NCI-H1694 (cell line): ENCODE data around the gene HTR7.

Experiments used
- DNase-seq: peaks from one replicate; lab custom pipeline; 2025; lab: John Stamatoyannopoulos, UW

Gene HTR7

DNA sequence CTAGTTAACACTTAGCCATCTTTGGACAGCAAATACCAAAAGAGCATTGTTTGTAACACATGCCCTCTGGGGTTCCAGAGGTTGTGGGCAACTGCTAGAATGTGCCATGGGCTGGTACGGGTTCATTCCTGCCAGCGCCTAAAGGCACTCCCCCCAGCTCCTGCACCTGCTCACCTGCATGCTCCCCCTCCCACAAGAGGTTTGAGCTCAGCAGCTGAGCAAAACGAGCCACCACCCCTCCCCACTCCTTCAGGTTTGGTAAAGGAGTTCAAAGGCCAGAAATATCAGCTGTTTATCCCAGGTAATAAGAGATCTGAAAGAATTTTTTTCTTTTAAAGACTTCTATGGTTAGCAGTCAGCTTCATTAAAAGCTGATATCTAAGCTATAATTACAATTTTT, 53.5 kb downstream of the HTR7 start:
- DNase-seq: no peak

DNA sequence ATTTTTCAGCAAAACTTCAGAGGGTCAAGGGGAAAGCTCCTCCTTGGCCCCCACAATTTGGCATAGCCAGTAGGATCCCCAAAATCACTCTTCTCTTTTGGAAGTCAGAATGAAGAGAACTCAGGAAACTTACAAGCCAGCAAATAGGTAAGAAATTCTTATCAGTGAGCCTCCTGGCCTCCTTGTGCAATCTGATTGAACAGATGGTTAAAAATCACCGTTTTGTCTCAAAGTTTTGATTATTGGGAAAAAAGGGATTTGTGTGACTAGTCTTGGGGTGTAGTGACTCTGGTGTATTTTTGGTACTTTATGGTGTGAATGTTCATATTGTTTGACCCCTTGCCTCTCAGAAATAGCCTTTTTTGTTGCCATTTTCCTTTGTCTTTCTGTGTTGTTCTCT, 56.2 kb downstream of the HTR7 start:
- DNase-seq: no peak

DNA sequence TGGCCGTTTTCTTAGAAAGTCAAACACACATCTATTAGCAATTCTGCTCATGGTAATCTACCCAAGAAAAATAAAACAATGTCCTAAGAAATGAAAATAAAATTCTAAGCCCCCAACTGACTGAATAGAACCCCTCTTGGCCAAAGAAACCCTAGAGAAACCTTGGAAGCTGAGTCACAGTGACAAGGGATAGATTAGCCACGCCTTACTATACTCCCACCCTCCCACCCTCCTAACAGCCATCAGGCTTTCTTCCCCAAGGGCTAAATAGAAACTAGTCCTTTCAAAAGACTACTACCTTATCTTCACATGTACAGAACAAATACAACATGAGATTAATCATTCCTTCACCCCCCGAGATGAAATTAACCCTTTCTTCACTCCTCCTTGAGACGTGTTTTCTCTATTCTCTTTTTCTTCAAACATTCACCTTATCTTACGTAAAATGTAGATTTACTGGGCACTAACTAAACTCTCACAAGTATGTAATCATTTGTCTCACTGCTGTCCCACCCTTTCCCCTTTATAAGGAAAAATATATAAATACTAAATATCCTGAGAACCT, 57.5 kb downstream of the HTR7 start:
- no peak for DNase-seq

DNA sequence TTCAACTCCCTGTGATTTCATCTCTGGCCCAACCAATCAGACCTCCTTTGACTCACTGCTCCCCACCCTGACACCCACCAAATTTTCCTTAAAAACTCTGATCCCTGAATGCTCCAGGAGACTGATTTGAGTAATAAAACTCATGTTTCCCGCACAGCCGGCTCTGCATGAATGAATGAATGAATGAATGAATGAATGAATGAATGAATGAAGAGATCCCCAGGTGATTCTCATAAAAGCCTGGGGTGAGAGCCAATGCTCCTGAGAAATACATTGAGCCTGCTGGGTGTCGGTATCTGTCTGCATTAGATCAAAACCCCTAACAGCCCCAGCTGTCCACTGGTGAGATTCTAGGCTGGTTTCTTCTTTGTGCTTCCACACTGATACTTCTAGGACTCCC, 58.7 kb downstream of the HTR7 start:
- DNase-seq: no peak

DNA sequence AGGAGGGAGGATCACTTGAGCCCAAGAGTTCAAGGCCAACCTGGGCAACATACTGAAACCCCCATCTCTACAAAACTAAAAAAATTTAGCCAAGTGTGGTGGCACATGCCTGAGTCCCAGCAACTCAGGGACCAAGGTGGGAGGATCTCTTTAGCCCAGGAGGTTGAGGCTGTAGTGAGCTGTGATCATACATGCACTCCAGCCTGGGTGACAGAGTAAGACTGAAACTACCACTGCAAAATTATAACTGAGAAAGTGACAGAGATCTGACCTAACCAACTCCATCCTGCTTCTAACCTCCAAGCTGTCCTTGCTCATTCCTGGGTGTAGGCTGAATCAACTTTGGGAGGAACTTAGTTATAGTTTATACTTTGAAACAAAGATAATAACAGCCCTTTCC, 59.4 kb downstream of the HTR7 start:
- DNase-seq: no peak

DNA sequence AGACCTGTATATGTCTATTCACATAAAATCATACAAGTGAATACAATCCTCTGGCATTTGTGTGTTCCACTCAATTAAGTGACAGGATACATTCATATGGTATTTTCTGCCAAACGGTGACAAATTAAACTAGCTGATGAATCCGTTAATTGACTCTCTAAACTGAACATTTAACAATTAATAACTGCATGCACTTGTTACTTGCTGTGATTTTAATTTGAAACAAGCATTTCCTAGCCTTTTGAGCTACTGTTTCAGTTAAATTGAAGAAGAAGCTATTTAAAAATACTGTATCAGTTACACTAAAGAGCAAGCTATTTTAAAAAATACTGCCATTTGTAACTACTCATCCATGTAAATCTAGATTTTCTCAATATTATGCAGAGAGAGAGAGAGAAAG, 67.4 kb downstream of the HTR7 start:
- DNase-seq: no peak

DNA sequence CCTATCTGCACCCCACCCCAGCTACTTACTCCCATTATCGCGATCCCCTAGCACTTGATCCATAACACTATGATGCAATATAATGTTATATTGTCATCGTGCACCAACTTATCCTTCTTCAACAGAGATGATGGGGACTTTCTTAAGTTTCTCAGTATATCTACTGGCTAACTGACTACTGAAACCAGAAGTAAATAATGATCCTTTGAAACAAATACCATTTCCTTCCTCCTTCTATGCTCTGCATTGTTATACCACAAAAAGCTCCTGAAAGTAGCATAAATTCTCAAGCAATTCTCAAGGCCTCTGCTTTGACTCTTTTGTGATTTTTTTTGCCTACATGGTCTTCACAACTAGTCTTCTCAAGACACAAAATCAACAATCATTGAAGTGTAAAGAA, 68.9 kb downstream of the HTR7 start:
- DNase-seq: no peak

DNA sequence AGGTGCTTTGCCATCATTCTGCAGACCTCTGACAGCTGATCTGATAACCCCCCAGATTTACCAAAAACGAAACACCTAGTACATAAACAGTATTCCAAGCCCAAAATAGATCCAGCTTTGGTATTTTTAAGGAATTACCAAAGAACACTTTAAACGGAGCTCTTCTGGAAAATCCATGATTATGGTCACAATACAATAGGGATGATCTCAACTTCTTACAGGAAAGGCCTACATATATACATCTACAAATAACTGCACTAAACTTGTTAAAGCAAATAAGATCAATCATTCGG, 69.7 kb downstream of the HTR7 start:
- DNase-seq: no peak

DNA sequence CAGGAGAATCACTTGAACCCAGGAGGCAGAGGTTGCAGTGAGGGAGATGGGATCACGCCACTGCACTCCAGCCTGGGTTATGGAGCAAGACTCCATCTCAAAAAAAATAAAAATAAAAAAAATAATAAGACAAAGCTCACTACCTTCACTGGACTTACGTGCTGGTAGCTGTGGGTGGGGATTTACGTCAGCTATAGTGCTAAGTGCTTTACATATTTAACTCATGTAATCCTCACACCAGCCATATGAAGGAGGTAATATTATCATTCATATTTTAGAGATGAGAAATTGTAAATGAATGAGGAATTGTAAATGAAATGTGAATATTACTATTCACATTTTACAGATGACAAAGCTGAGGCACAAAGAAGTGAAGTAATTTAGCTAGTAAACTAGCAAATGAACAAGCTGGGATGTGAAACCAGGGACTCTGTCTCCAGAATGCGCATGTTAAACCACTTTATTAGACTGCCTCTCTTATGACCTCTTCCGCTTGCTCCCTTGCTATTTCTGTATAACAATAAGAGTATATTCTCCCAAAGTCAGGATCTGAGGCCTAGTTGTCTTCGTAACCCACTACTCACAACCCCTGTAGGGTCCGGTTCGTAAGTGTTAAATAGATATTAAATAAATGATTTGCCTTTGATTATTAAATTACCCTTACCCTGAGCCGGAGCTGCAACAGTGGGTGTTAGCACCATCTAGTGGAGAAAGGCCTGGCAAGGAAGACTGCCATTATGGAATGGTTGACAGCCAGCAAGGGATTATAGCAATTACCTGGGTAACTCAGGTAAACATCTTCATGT, 70.2 kb downstream of the HTR7 start:
- DNase-seq: peak; percentile 26

DNA sequence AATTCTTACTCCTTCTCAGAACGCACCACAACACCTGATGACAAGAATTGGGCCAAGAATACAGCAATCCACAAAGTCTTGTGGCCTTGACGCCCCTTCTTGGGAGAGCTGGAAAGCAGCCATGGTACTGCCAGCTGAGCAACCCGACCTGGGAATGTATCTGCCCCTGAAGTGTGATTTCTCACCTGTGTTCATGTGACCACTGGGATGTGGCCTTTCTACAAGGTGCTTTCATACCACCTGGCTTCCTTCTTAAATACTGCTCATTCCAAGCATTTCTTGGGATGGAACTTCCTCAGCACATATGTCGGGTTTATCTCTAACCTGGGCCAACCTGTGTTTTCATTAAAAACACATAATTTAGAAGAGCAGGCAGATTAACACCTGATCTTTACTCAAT, 72.1 kb downstream of the HTR7 start:
- no peak for DNase-seq

DNA sequence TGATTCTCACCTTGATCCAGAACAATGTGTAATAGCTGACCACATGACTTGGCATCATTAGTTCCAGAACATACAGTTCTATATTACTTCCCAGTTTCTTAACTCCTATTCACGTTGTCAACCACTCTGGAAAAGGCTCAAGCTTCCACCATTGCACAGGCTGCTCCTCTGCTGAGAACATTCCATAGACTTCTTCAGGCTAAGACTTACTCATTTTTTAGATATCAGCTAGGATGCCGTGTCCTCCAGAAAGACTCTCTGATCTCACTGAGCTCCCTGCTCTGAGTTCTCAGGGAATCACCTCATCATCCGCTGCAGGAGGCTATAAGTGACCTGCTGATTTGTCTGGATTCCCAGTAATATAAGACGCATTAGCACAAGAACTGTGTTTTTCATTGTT, 73.1 kb downstream of the HTR7 start:
- no peak for DNase-seq

DNA sequence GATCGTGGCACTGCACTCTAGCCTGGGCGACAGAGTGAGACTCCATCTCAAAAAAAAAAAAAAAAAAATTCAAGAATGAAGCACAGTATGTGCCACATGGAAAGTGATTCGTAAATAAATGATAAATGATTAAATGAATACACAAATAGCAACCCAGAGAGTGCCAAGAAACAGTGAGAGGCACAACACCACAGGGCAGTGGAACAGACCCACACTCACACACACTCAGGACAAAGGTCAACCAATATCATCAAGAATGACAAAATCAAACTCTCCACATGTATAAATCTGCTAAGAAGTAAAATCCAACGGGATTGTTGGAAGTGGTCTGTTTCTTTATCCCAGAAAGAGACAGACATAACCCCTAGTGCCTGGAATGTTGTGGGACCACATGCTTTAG, 77.4 kb downstream of the HTR7 start:
- DNase-seq: no peak

DNA sequence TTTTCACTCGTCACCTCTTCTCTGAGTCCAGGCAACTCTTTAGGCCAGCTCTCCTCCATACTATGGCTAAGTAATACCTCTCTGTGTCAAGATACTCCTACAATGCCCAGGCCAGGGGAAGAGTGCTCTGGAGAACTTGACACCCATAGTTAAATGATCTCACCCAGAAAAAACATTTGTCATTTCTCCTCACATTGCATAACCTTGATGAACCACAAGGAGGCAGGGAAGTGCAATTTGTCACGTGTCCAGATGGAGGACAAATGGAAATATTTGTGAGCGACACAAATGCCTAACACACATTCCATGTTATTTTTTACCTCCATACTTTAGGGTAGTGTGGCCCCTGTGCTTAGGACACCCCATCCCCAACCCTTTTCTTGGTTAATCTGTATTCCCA, 78.3 kb downstream of the HTR7 start:
- DNase-seq: no peak

DNA sequence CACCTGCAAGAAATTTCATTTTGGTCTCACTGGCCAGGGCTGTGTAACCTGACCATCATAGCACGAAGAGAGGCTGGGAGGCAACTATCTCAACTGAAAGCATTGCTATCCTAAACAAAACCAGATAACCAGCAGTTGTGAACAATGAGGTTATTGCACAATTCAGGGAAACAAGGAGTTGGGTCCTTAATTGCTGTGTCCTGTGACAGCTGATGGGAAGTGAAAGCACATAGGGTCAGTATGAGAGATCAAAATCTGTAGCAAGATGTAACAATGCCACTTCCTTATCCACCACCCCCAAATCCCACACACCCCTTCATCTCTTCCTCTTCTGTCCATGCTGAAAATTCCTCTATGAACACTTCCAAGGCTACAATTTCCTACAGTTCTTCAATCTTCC, 80.2 kb downstream of the HTR7 start:
- DNase-seq: no peak

DNA sequence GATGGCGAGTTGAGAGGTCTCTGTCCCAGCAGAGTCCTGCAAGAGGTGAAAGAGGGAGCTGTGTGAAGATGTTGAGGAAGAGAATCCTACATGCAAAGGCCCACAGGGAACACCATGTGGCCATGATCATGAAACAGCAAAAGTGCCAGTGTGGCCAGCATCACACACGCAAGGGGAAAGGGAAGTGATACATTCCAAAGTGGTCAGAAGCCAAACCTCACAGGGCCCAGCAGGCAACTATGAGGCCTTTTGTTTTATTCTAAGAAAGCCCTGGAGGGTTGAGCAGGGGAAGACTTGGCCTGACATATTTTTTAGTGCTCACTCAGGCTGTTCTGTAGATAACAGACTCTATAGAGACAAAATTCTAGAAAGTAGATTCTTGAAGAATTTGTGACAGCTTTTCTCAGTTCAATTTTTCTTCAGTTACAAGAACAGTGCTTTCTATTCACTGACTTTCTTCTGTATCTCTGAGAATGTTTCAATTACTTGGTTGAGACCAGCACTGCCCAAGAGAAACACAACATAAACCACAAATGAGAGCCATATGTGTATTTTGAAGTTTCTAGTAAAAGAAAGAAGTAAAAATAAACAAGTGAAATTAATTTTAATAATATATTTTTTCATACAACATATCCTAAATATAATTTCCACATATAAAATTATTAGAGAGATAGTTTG, 82.3 kb downstream of the HTR7 start:
- DNase-seq: no peak

DNA sequence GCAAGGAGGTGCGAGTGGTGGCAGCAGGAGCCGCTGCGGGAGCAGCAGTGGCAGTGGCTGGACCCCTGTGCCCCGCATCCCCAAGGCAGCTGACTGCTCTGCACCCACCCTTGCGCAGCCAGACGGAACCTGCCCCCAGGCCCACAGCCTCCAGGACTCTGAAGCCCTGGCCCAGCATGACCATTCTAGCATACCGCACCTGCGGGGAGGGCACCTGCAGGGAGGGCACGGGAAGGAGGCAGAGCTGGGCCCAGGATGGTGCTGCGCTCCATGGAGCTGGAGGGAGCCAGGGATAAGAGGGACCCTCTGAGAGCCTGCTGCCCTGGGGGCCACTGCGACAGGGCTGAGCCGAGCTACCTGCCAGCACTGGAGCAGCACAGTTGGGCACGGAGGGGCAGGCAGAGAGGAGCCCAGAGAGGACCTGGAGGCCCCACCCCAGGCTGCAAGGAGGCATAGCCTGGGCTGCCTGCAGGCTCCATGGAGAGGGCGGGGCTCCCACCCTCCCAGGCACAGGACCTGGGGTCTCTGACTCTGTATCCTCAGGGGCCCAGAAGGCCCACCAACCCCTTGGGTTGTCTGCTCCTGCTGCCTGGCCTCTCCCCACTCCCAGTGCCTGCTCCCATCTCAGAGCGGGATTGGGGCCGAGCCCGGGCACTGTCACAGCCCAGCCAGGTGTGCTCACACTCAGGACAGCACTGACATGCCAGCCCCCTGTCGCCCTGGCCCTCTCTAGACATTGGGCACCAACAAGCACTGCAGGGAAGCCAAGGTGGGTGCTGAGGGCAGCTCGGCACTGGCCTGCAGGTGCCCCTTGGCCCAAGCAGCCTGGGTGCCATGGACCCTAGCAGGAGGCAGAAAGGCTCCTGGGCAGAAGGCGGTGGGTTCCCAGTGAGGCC, 87.6 kb downstream of the HTR7 start:
- DNase-seq: no peak

DNA sequence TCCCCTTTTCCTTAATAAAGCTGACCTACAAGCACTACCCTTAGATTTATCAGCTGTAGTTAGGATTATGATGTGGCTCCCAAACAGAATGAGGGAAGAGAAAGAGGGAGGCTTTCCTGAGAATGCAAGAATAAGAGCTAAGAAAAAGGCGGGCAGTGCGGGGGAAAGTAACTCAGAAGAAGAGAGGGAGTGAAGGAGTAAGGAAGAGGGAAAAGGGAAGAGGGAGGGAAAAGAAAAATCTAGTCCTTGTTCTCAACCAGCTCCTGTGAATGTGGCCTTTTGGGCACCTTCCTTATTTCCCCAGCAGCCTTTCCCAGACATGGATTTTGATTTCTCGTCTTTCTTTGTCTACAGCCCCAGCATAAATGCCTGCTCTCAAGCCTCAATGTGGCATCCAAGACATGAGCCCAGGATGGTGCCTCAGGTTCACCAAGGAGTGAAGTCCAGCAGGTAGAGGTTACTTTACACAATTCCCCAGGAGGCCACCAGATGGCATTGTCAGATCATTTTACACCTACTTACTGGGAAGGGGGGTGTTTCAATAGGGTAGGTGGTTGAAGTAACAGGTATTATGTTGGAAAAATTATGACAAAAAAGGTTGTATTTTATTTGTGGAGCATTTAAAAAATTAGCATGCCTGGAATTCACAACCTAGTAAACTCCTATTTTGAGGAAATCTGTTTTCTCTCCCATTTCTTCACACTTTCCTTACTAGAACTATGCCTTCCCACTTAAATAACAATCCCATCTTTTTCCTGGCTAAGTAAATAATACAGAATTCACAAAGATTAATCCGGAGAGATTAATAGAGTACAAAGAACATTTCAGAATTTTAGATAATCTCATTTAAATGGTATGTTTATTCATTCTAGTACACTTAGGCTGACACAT, 106.5 kb downstream of the HTR7 start:
- DNase-seq: peak; percentile 12

DNA sequence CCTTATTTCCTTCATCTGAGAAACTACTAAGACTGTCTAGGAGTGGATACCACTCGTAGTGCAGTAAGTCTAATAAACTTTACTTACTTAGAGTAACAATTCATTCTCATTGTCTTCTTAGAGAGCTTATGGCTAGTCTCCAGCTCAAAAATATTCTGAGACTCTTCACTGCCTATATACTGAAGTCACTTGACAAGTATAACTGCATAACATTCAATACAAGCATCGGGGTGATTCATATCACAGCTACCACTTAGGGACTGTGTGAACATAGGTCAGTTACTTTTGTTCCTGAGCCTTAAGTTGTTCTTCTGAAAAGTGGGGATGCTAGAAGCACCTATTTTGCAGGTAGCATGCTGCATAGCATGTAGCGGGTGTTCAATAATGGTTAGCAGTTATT, 111.0 kb downstream of the HTR7 start:
- DNase-seq: no peak

DNA sequence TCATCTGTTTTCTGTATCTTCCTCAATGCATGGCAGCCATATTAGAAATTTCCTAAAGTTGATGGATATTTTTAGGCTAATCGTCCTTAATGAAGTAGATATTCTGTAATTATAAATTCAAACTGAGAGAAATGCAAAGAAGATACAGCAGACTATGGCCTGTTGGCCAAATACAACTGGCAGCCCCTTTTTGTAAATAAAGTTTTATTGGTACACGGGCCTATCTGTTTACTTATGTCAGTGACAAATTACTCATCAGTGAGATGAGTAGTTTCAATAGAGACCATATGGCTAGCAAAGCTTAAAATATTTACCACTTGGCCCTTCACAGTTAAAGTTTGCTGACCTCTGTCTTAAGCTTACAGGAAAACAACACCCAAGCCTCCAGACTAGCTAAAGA, 112.3 kb downstream of the HTR7 start:
- DNase-seq: no peak

DNA sequence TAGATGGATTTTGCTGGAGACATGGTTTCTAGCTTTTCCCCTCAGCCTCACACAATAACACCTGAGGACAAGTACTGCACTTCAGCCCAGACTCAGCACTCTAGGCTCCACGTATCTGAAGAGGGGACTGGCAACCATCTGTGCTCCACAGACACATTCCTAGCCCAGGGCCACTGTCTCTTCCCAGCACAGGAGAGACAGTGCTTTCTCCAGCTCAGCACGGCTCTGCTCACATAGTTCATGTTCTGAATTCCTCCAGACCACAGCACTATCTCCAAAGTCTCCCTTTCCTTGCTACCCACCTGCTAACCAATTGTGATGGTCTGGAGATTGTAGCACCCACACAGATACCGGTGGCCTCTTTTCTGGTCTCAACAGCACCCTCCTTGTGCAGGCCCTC, 114.5 kb downstream of the HTR7 start:
- DNase-seq: no peak

DNA sequence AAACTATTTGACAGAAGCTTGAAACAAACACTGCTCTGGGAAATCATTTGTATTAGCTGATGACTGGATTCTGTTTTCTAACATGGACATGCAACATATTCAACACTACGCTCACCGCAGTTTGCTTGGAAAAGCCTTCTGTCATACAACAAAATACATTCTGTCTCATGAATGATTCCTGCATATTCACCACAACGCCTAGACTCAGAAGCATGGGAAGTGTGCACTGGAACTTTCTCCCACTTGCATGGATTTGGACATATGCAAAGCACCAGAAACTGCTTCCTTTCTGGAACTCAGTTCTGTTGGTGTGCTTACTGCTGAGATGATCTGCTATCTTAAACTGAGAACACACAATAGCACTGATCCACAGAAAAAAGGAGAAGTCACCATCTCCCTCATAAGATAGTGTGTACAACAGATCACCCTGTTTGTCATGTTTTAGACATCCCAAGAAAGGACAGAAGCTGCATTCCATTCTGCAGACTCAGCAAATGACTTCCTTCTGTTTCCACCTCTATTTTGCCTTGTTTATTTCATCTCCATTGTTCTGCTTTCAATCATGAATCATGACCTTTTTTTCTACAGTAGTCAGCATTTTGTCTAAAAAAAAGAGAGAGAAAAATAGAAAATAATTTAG, 115.8 kb downstream of the HTR7 start:
- DNase-seq: no peak
